ENCODE data around the gene ZNF2. TPM values are rescaled to one million over a fixed set of nuclear protein-coding genes. Genes with fewer than 3 reads are reported as not detected.

Gene ZNF2
- polyA plus RNA-seq, 2 of the 4 experiments (the other 2 are of a cell fraction), result 4.2 to 4.6 TPM

GRCh38 chr2:95208106-95208505 is 42.5 kb downstream of the ZNF2 start:
- Histone ChIP-seq H3K4me1 (no peaks in the 10 kb centered on the region), H3K4me3 (peak overlapping the region; percentile 46), H3K4me2 (peak overlapping the region; percentile 88), H3K9me3 (peaks cover 76% of the 10 kb centered on the region), H3K27ac (peak overlapping the region in 1 of 2 experiments; percentile 84; a peak in 2 of 6 replicates)
- POLR2A ChIA-PET, result no interaction called here
- ATAC-seq (no peak), DNase-seq (ENCODE audit: low read depth in 1 of 2, low spot score in 1 of 2) (no peak), FAIRE-seq (no peak)
- WGBS (ENCODE audit: missing lambda C conversion rate), result 91% methylated on average over 6 of the region's 6 CpGs
- CTCF ChIA-PET, result no interaction called here
- TF ChIP-seq FOSB (CRISPR knock-in tag; IDR thresholded peaks at IDR 0.05), result no peak

GRCh38 chr2:95215018-95215612 is 49.5 kb downstream of the ZNF2 start:
- ChIA-PET CTCF (interaction anchor here (1.6 kb wide), 1 partner anchor 16 kb away, joined by 3 read pairs; no protein-coding TSS in a partner anchor), POLR2A (no interaction called here)
- Histone ChIP-seq H3K4me1 (no peaks in the 10 kb centered on the region), H3K4me2 (no peak overlapping the region), H3K9me3 (peaks cover 97% of the 10 kb centered on the region), H3K27ac (no peak overlapping the region), H3K4me3 (no peak overlapping the region)
- ATAC-seq (no peak), DNase-seq (ENCODE audit: low read depth in 1 of 2, low spot score in 1 of 2) (peak in 1 of 2 experiments; percentile 13), FAIRE-seq (no peak)
- TF ChIP-seq HDAC2 (IDR thresholded peaks at IDR 0.05) (no peak), HOXB13 (CRISPR knock-in tag; IDR thresholded peaks at IDR 0.05; ENCODE audit: low read depth) (no peak), CEBPB (IDR thresholded peaks at IDR 0.05) (no peak), HES2 (IDR thresholded peaks at IDR 0.05) (peak; percentile 25; the same call in 1 of the 2 replicates), KDM1A (IDR thresholded peaks at IDR 0.05; ENCODE audit: low read depth) (peak; percentile 38; the same call in 1 of the 2 replicates), ZNF302 (CRISPR knock-in tag; IDR thresholded peaks at IDR 0.05) (no peak), ESRRA (IDR thresholded peaks at IDR 0.05; ENCODE audit: borderline replicate concordance, low read length) (no peak)
- 74% methylated on average over 6 of the region's 6 CpGs for WGBS (ENCODE audit: missing lambda C conversion rate)

GRCh38 chr2:95220449-95220848 is 54.8 kb downstream of the ZNF2 start:
- Histone ChIP-seq H3K27ac (no peak overlapping the region), H3K4me3 (no peak overlapping the region), H3K9me3 (peaks cover 78% of the 10 kb centered on the region), H3K4me2 (no peak overlapping the region), H3K4me1 (no peaks in the 10 kb centered on the region)
- TF ChIP-seq BHLHE40 (IDR thresholded peaks at IDR 0.05; ENCODE audit: low read depth, low read length) (no peak), CBX8 (IDR thresholded peaks at IDR 0.05) (no peak), ZNF302 (CRISPR knock-in tag; IDR thresholded peaks at IDR 0.05) (no peak), CEBPB (IDR thresholded peaks at IDR 0.05) (no peak), MAFK (IDR thresholded peaks at IDR 0.05; ENCODE audit: partially characterized antibody) (no peak), USF2 (IDR thresholded peaks at IDR 0.05) (no peak), POLR2A (IDR thresholded peaks at IDR 0.05; ENCODE audit: low read length) (no peak), HEYL (CRISPR knock-in tag; IDR thresholded peaks at IDR 0.05) (no peak), RNF2 (IDR thresholded peaks at IDR 0.05; ENCODE audit: borderline replicate concordance, low read depth) (no peak), MAZ (IDR thresholded peaks at IDR 0.05; ENCODE audit: borderline replicate concordance, low read depth, low read length) (no peak), CBX2 (IDR thresholded peaks at IDR 0.05; ENCODE audit: borderline replicate concordance, low read depth) (no peak), TFCP2L1 (CRISPR knock-in tag; IDR thresholded peaks at IDR 0.05) (no peak), POLR2AphosphoS2 (conservative IDR thresholded peaks at IDR 0.05; ENCODE audit: low read length) (no peak), HDAC2 (IDR thresholded peaks at IDR 0.05) (no peak)
- TF ChIP-seq, protein P1, sequence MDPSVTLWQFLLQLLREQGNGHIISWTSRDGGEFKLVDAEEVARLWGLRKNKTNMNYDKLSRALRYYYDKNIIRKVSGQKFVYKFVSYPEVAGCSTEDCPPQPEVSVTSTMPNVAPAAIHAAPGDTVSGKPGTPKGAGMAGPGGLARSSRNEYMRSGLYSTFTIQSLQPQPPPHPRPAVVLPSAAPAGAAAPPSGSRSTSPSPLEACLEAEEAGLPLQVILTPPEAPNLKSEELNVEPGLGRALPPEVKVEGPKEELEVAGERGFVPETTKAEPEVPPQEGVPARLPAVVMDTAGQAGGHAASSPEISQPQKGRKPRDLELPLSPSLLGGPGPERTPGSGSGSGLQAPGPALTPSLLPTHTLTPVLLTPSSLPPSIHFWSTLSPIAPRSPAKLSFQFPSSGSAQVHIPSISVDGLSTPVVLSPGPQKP (IDR thresholded peaks at IDR 0.05; ENCODE audit: low read depth, low read length), result no peak
- TF ChIP-seq, protein P2, sequence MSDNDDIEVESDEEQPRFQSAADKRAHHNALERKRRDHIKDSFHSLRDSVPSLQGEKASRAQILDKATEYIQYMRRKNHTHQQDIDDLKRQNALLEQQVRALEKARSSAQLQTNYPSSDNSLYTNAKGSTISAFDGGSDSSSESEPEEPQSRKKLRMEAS (IDR thresholded peaks at IDR 0.05), result no peak
- ChIA-PET POLR2A (no interaction called here), CTCF (interaction anchor here (0.6 kb wide), 1 partner anchor 148 kb away, joined by 3 read pairs; no protein-coding TSS in a partner anchor)
- ATAC-seq (no peak), DNase-seq (ENCODE audit: low read depth in 1 of 2, low spot score in 1 of 2) (no peak), FAIRE-seq (no peak)
- 49% methylated on average over 3 of the region's 3 CpGs for WGBS (ENCODE audit: missing lambda C conversion rate)
